Activated T-helper 1 cell treated with anti-CD3 and anti-CD28 coated beads, Interleukin-12 subunit alpha, Interleukin-12 subunit beta, Interleukin-2, Interleukin-4 antibody, amounts not matched to agents 30 ng/mL and 10 ng/mL and 1 ng/mL, durations not matched to agents 14 hours and 24 hours and 36 hours (primary cell): Measurements from ENCODE around the gene OSBPL9. TPM values are rescaled to one million over a fixed set of nuclear protein-coding genes. Genes with fewer than 3 reads are reported as not detected.
A peak's percentile ranks its signal among the peaks of the same experiment; 100 is the strongest.
"Not testable (repeated sequence)": the region's sequence is repeated elsewhere in the genome, so short reads cannot be mapped to it uniquely, and the experiment has no call there.

Experiments
- DNase-seq: peaks from one replicate; pipeline ENCODE4 v3.0.0; 2021; ENCODE audit warnings: low spot score
- H3K27ac Mint-ChIP-seq: one replicate; pipeline ENCODE4 v1.8.0; 2021; ENCODE audit warnings: mild to moderate bottlenecking, mixed read lengths
- H3K27me3 Mint-ChIP-seq: one replicate; pipeline ENCODE4 v1.8.0; 2022; ENCODE audit warnings: mild to moderate bottlenecking, moderate library complexity, mixed read lengths; ENCODE audit not compliant: insufficient read depth
- H3K36me3 Mint-ChIP-seq: one replicate; pipeline ENCODE4 v1.8.0; 2021; ENCODE audit warnings: low read depth, mixed read lengths
- H3K4me1 Mint-ChIP-seq: one replicate; pipeline ENCODE4 v1.8.0; 2021; ENCODE audit warnings: low read depth, mixed read lengths
- H3K4me3 Mint-ChIP-seq: one replicate; pipeline ENCODE4 v1.8.0; 2021; ENCODE audit warnings: mild to moderate bottlenecking, moderate library complexity, mixed read lengths
- H3K9me3 Mint-ChIP-seq: one replicate; pipeline ENCODE4 v1.8.0; 2021; ENCODE audit warnings: mixed read lengths
- intact Hi-C: fragments of 100-400 bp; cut with micrococcal nuclease; formaldehyde crosslinking; loops from one replicate; pipeline ENCODE4 v1.15.1; 2024
- total RNA-seq: library from RNA; stranded (reverse); gene quantifications from 2 replicates; pipeline ENCODE4 v1.2.3, GENCODE V29; 2022

Gene OSBPL9
- total RNA-seq, 1 donor from 2014 or later: 48.1 TPM

DNA sequence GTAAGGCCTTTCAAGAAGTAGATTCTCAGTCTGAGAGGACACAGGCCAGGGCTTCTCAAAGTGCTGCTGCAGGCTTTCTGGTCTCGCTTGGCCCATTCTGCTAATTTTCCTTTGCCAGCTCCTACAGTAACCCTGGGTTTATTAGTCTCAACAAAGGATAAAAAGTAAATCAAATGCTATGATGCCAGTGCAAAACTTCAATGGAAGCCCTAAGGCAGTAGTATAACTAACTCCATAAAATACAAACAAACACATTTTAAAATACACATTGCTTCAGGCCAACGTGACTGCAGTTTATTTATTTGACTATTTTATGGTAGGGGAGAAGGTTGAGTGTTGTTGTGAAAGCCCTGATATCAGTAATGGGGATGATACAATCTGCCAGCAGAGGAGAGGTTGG, 172.0 kb downstream of the OSBPL9 start:
- H3K36me3 Mint-ChIP-seq: peaks cover 76% of the 10 kb centered on the region
- no peak overlapping the region for H3K4me3 Mint-ChIP-seq
- no peaks in the 10 kb centered on the region for H3K27me3 Mint-ChIP-seq
- no peak overlapping the region for H3K27ac Mint-ChIP-seq
- peaks cover 17% of the 10 kb centered on the region for H3K4me1 Mint-ChIP-seq
- DNase-seq: no peak
- H3K9me3 Mint-ChIP-seq: no peaks in the 10 kb centered on the region
- intact Hi-C loops: no loop called here

DNA sequence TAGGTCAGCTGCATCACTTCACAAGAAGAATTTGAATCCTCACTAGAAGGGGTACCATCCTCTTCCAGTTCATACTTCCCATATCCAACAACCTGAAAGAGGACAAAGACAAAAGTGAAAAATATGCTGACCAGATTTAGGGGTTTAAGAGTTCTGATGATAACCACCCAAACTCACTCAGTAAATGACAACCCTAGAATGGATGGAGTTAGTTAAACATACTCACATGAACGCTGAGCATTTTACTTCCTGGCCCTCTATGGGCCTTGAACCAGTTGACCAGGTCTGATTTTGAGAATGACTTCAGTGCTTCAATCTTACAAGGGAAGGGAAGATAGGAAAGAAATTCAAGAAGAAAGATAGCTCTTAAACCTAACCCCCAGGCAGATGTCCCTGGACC, 172.4 kb downstream of the OSBPL9 start:
- intact Hi-C loops: no loop called here
- peaks cover 21% of the 10 kb centered on the region for H3K4me1 Mint-ChIP-seq
- H3K9me3 Mint-ChIP-seq: no peaks in the 10 kb centered on the region
- no peak overlapping the region for H3K4me3 Mint-ChIP-seq
- no peak for DNase-seq
- no peak overlapping the region for H3K27ac Mint-ChIP-seq
- H3K27me3 Mint-ChIP-seq: no peaks in the 10 kb centered on the region
- H3K36me3 Mint-ChIP-seq: peaks cover 78% of the 10 kb centered on the region

DNA sequence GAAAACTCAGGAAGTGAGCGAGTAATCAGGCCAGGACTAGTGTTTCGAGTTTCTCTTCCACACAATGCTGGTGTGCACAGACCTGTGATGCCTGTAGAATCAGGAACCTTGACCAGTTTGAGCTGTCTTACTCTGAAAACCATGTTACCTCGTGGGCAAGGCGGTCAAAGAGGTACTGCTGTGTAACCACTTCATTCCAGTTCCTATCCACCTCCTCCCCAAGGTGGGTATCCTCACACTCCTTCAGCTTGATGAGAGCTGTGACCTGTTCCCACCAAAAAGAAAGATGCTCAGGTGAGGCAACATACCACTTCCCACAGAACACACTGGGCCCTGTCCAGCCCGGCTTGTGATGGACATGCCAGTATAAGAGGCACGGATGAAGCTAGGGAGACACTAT, 173.5 kb downstream of the OSBPL9 start:
- H3K36me3 Mint-ChIP-seq: peaks cover 71% of the 10 kb centered on the region
- H3K27ac Mint-ChIP-seq: no peak overlapping the region
- no peaks in the 10 kb centered on the region for H3K9me3 Mint-ChIP-seq
- no peak overlapping the region for H3K4me3 Mint-ChIP-seq
- no peaks in the 10 kb centered on the region for H3K27me3 Mint-ChIP-seq
- intact Hi-C loops: no loop called here
- DNase-seq: no peak
- peaks cover 24% of the 10 kb centered on the region for H3K4me1 Mint-ChIP-seq

DNA sequence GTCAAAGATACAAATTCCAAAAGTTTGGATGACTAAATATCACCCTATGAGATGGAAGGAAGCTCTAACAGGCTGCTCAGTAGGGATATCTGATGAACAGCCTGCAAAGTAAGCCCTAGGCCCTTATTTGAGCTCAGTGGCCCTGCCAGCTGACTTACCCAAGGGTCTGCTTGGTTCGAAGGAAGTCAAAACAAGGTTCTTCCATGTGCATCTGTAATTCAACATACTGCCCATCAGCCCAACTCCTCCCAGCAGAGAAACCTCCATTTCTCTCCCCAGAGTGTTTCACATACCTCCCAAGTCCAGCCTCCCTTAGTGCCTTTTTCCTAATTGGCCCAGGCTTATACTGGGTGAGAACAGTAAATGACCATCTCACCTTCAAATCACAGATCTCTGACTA, 175.0 kb downstream of the OSBPL9 start:
- no peaks in the 10 kb centered on the region for H3K27me3 Mint-ChIP-seq

DNA sequence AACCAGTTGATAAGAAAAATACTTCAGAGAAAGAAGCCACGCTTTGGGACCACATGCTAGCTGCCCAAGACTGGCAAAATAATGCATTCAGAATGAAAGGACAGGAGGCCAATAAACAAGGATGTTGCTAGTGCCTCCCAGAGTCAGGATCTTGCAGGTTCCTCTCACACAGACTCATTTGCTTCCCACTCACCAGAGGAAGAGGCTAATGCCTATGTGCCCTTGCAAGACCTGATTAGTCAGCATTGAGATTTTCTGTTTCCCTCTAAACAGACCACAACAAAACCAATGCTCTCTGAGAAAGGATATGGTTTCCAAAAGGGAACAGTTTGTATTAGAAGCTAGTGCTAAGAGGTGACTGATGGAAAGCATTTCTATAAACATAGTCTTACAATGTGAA, 176.0 kb downstream of the OSBPL9 start:
- no peak overlapping the region for H3K4me3 Mint-ChIP-seq
- peaks cover 61% of the 10 kb centered on the region for H3K36me3 Mint-ChIP-seq
- peak overlapping the region; percentile 46 for H3K27ac Mint-ChIP-seq
- no peaks in the 10 kb centered on the region for H3K9me3 Mint-ChIP-seq
- peaks cover 24% of the 10 kb centered on the region for H3K4me1 Mint-ChIP-seq
- DNase-seq: no peak
- no peaks in the 10 kb centered on the region for H3K27me3 Mint-ChIP-seq
- intact Hi-C loops: no loop called here

More for the DNA sequence above, 175.0 kb downstream of the OSBPL9 start:
- no peak overlapping the region for H3K27ac Mint-ChIP-seq
- H3K4me1 Mint-ChIP-seq: peaks cover 24% of the 10 kb centered on the region
- no peak for DNase-seq
- intact Hi-C loops: no loop called here
- H3K36me3 Mint-ChIP-seq: peaks cover 62% of the 10 kb centered on the region
- no peaks in the 10 kb centered on the region for H3K9me3 Mint-ChIP-seq
- no peak overlapping the region for H3K4me3 Mint-ChIP-seq

DNA sequence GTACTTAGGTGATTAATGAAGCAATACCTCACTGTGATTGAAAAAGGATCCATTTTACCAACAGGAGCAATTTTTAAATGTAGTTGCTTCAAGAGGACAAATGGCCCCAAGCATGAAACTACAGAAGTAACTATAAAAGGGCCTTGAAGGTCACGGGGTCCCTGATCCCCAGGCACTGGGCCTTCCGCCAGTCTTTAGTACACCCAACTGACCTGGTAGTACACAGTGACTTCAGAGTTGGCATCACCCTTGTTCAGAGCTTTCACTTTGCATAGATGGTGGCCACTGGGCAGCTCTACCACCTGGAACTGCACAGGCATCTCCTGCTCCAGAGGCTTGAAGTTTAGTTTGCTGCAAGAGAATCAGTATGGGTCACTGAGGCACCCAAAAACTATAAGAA, 177.4 kb downstream of the OSBPL9 start:
- peaks cover 24% of the 10 kb centered on the region for H3K4me1 Mint-ChIP-seq
- no peaks in the 10 kb centered on the region for H3K9me3 Mint-ChIP-seq
- intact Hi-C loops: no loop called here
- H3K36me3 Mint-ChIP-seq: peaks cover 57% of the 10 kb centered on the region
- H3K27ac Mint-ChIP-seq: no peak overlapping the region
- H3K27me3 Mint-ChIP-seq: no peaks in the 10 kb centered on the region
- no peak for DNase-seq
- H3K4me3 Mint-ChIP-seq: no peak overlapping the region

DNA sequence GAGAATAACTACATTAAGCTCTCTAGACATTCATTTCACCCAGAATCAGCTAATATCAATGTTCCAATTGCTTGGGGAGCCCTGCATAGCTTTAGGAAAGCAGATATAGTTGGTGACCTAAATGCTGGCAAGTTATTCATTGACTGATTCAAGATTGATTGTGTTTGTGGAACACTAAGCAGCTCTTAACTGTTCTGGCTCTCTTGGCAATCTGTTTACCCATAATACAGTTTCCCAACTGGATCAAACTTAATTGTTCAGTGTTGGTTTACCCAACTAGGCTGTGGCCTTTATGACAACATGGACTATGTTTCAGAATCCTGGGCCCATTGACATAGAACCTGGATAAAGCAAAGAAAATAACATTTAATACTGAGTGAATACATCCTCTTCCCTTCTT, 178.0 kb downstream of the OSBPL9 start:
- H3K9me3 Mint-ChIP-seq: no peaks in the 10 kb centered on the region
- intact Hi-C loops: no loop called here
- DNase-seq: no peak
- H3K27ac Mint-ChIP-seq: no peak overlapping the region
- peaks cover 51% of the 10 kb centered on the region for H3K36me3 Mint-ChIP-seq
- H3K4me1 Mint-ChIP-seq: peaks cover 24% of the 10 kb centered on the region
- H3K27me3 Mint-ChIP-seq: no peaks in the 10 kb centered on the region
- H3K4me3 Mint-ChIP-seq: no peak overlapping the region

DNA sequence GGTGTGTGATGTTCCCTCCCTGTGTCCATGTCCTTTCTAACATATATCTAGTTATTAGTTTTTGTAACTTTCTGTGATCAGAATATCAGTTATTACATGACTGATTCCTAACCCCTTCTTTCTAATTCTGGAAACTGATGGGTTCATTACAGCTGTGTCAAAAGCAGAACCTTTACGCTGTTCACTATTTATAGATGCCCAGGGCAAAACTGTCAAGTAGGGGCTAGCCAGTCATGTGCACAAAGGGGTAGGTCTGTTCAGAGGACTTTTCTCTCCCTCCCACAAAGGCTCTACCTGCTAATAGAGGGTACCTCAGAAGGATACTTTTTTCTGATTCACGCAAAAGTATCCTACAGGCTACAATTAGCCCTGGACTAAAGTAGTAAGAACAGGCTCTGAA, 182.5 kb downstream of the OSBPL9 start:
- DNase-seq: no peak
- H3K9me3 Mint-ChIP-seq: no peaks in the 10 kb centered on the region
- no peaks in the 10 kb centered on the region for H3K27me3 Mint-ChIP-seq
- no peak overlapping the region for H3K27ac Mint-ChIP-seq
- H3K4me1 Mint-ChIP-seq: peaks cover 3% of the 10 kb centered on the region
- H3K36me3 Mint-ChIP-seq: peaks cover 30% of the 10 kb centered on the region
- intact Hi-C loops: no loop called here
- no peak overlapping the region for H3K4me3 Mint-ChIP-seq

DNA sequence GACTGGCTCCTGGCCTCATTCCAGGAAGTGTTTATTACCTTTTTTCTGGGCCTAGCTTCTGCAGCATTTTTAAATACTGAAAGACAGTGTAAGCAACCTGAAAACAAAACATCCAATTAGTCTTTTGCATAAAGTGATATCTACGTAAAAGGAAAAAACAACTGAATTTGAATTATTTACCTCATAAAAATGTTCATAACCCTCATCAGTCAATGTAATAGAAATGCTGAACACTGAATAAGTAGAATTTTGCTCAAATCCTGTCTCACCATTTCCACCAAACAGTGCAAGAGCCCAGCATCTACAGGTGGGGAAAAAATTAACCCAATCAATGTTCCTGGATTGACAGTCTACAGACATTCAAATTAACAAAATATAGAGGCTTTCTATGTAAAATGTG, 197.6 kb downstream of the OSBPL9 start:
- H3K9me3 Mint-ChIP-seq: no peaks in the 10 kb centered on the region
- DNase-seq: no peak

DNA sequence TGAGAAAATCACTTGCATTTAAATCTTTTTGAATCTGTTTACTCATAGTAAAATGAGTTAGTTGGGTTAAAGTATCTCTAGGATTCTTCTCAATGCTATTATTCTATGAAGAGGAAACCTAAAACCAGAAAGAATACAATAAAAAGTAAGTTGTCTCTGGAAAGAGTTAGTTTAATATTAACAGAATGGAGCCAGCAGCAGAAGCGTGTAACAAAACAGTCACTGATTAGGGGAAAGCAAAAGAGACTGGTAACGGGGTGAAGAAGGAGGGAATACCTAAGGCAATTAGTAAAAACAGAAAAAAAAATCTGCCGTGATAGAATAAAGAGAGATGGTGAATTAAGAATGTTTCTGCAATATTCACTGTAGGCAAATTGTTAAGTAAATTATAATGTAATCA, 201.6 kb downstream of the OSBPL9 start:
- intact Hi-C loops: no loop called here
- H3K9me3 Mint-ChIP-seq: no peaks in the 10 kb centered on the region
- no peaks in the 10 kb centered on the region for H3K27me3 Mint-ChIP-seq
- H3K36me3 Mint-ChIP-seq: peaks cover 52% of the 10 kb centered on the region
- no peak overlapping the region for H3K4me3 Mint-ChIP-seq
- no peak overlapping the region for H3K27ac Mint-ChIP-seq
- DNase-seq: no peak
- no peaks in the 10 kb centered on the region for H3K4me1 Mint-ChIP-seq

More for the DNA sequence above, 197.6 kb downstream of the OSBPL9 start:
- H3K27ac Mint-ChIP-seq: no peak overlapping the region
- intact Hi-C loops: no loop called here
- H3K4me1 Mint-ChIP-seq: no peaks in the 10 kb centered on the region
- no peak overlapping the region for H3K4me3 Mint-ChIP-seq
- H3K36me3 Mint-ChIP-seq: peaks cover 45% of the 10 kb centered on the region
- H3K27me3 Mint-ChIP-seq: no peaks in the 10 kb centered on the region

DNA sequence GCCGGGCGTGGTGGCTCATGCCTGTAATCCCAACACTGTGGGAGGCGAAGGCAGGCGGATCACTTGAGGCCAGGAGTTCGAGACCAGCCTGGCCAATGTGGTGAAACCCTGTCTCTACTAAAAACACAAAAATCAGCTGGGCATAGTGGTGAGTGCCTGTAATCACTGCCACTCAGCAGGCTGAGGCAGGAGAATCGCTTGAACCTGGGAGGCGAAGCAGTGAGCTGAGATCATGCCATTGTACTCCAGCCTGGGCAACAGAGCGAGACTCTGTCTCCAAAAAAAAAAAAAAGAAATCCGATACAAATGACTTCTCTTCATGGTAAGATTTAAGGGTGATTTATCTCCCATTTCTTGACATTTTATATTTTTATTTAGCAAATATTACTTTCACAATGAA, 202.1 kb downstream of the OSBPL9 start:
- intact Hi-C loops, H3K4me1 Mint-ChIP-seq, H3K4me3 Mint-ChIP-seq, H3K27ac Mint-ChIP-seq, H3K9me3 Mint-ChIP-seq, H3K27me3 Mint-ChIP-seq, DNase-seq: not testable (repeated sequence)
- H3K36me3 Mint-ChIP-seq: peaks cover 47% of the 10 kb centered on the region

DNA sequence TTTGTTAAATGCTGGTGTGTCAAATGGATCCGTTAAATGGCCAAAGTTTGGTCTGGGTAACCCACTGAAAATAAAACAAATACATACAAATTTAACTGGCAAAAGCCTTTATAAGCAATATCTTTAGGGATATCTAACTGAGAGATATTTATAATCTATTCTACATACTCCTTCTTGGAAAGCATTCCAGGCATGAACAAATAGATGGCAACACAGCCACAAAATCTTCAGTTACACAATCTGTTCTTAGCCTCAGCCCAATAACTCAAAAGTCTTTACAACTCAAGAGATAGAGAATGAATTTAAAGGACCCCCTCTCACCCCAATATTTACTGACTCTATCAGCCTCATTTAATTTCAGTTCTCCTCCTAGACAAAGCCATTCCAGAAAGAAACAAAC, 202.9 kb downstream of the OSBPL9 start:
- no peak for DNase-seq
- H3K27me3 Mint-ChIP-seq: no peaks in the 10 kb centered on the region
- no peak overlapping the region for H3K4me3 Mint-ChIP-seq
- peaks cover 40% of the 10 kb centered on the region for H3K36me3 Mint-ChIP-seq
- no peaks in the 10 kb centered on the region for H3K4me1 Mint-ChIP-seq
- no peaks in the 10 kb centered on the region for H3K9me3 Mint-ChIP-seq
- intact Hi-C loops: no loop called here
- H3K27ac Mint-ChIP-seq: no peak overlapping the region

DNA sequence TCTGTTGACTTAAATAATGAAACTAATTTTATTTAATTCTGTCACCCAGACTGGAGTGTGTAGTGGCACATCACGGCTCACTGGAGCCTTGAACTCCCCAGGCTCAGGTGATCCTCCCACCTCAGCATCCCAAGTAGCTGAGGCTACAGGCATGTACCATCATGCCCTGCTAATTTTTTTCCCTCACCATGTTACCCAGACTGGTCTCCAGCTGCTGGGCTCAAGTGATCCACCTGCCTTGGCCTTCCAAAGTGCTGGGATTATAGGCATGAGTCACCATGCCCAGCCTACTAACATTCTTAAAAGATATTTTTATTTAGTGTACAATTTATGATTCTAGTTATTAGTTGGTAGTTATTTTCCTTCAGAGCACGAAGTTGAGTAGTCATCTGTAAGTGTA, 212.2 kb downstream of the OSBPL9 start:
- Mint-ChIP-seq H3K4me1 (no peaks in the 10 kb centered on the region), H3K4me3 (no peak overlapping the region), H3K27ac (no peak overlapping the region), H3K36me3 (peaks cover 12% of the 10 kb centered on the region), H3K27me3 (no peaks in the 10 kb centered on the region), H3K9me3 (no peaks in the 10 kb centered on the region)
- DNase-seq: no peak
- intact Hi-C loops: no loop called here

DNA sequence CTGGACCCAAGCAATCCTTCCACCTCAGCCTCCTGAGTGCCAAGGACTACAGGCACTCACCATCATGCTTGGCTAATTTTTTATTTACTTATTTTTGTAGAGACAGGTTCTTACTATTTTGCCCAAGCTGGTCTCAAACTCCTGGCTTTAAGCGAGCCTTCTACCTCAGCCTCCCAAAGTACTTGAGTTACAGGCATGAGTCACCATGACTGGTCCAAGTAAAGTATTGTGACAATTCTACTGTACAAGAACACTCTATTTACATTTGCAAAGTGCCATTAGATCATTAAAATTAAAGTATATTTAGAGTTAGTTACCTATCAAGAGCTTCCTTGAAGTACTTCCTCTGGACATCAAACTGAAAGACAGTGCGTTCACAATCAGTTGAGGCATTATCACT, 216.8 kb downstream of the OSBPL9 start:
- Mint-ChIP-seq H3K4me1 (no peaks in the 10 kb centered on the region), H3K9me3 (no peaks in the 10 kb centered on the region), H3K36me3 (peaks cover 22% of the 10 kb centered on the region), H3K4me3 (no peak overlapping the region), H3K27me3 (no peaks in the 10 kb centered on the region), H3K27ac (no peak overlapping the region)
- no peak for DNase-seq
- intact Hi-C loops: no loop called here
